HG03520 (cell line): ENCODE results near the gene ACTN4.

ENCODE experiments used
- ATAC-seq: cut with Tn5 transposase; IDR thresholded peaks from one replicate; pipeline ENCODE4 v1.9.1; 2021; ENCODE audit warnings: mild to moderate bottlenecking, moderate library complexity; ENCODE audit not compliant: unreplicated experiment

Gene ACTN4

GRCh38 chr19:38722947-38723605, 75.6 kb downstream of the ACTN4 start:
- no peak for ATAC-seq

GRCh38 chr19:38723606-38723965, 76.1 kb downstream of the ACTN4 start:
- no peak for ATAC-seq

GRCh38 chr19:38723990-38724854, 76.8 kb downstream of the ACTN4 start:
- ATAC-seq = no peak

GRCh38 chr19:38725469-38726283, 78.2 kb downstream of the ACTN4 start:
- no peak for ATAC-seq

GRCh38 chr19:38726284-38726673, 78.8 kb downstream of the ACTN4 start:
- ATAC-seq = no peak

- ATAC-seq = no peak
Measured at GRCh38 chr19:38726761-38727301, 79.4 kb downstream of the ACTN4 start.

GRCh38 chr19:38727306-38727867, 79.9 kb downstream of the ACTN4 start:
- ATAC-seq = no peak

- no peak for ATAC-seq
Measured at GRCh38 chr19:38727868-38728660, 80.6 kb downstream of the ACTN4 start.

GRCh38 chr19:38728752-38729541, 81.5 kb downstream of the ACTN4 start:
- ATAC-seq = no peak

GRCh38 chr19:38729653-38730469, 82.4 kb downstream of the ACTN4 start:
- no peak for ATAC-seq

GRCh38 chr19:38730470-38730730, 83.0 kb downstream of the ACTN4 start:
- ATAC-seq = no peak

- ATAC-seq = no peak
Measured at GRCh38 chr19:38730731-38731589, 83.5 kb downstream of the ACTN4 start.

- no peak for ATAC-seq
Measured at GRCh38 chr19:38731654-38732301, 84.3 kb downstream of the ACTN4 start.

- no peak for ATAC-seq
Measured at GRCh38 chr19:38733241-38733492, 85.7 kb downstream of the ACTN4 start.

- no peak for ATAC-seq
Measured at GRCh38 chr19:38733493-38734175, 86.2 kb downstream of the ACTN4 start.

GRCh38 chr19:38734176-38734425, 86.7 kb downstream of the ACTN4 start:
- no peak for ATAC-seq
